Lung (tissue), 12 donors: ENCODE data around the gene LYPD4. TPM values are rescaled to one million over a fixed set of nuclear protein-coding genes. Genes with fewer than 3 reads are reported as not detected.
A peak's percentile ranks its signal among the peaks of the same experiment; 100 is the strongest.

ENCODE experiments used
- ATAC-seq: fragments of 200-7000 bp; cut with Tn5 transposase; one replicate; pipeline ENCODE4 v1.9.1; 2020; ENCODE audit warnings: moderate number of reproducible peaks; ENCODE audit not compliant: insufficient read depth, low FRiP score
- DNase-seq, 3 donors: peaks; one replicate each; pipeline ENCODE4 v3.0.0-alpha.2; 2013 to 2017
- H3K27ac ChIP-seq, 2 donors: one replicate each; pipeline ENCODE4 v1.5.1; 2013; ENCODE audit warnings: mild to moderate bottlenecking in 2 of 2, moderate library complexity in 2 of 2, control low read depth in 1 of 2, inconsistent platforms in 1 of 2, low read depth in 1 of 2, low read length in 1 of 2
- H3K27me3 ChIP-seq, 3 donors: one replicate each; pipeline ENCODE4 v1.5.1; 2013; ENCODE audit warnings: low read length in 2 of 3; ENCODE audit not compliant: control insufficient read depth in 3 of 3, insufficient read depth in 3 of 3
- H3K36me3 ChIP-seq, 4 donors: one replicate each; pipeline ENCODE4 v1.5.1; 2013; ENCODE audit warnings: low read length in 4 of 4, mild to moderate bottlenecking in 1 of 4, moderate library complexity in 1 of 4; ENCODE audit not compliant: control insufficient read depth in 4 of 4, insufficient read depth in 4 of 4
- H3K4me1 ChIP-seq, 5 donors: one replicate each; pipeline ENCODE4 v1.5.1; 2013; ENCODE audit warnings: low read length in 5 of 5, mild to moderate bottlenecking in 2 of 5, moderate library complexity in 1 of 5; ENCODE audit not compliant: control insufficient read depth in 5 of 5, insufficient read depth in 5 of 5
- H3K4me3 ChIP-seq: one replicate; pipeline ENCODE4 v1.5.1; 2013; ENCODE audit warnings: mild to moderate bottlenecking, control low read depth, moderate library complexity
- H3K9ac ChIP-seq, 2 donors: one replicate each; pipeline ENCODE4 v1.5.1; 2013; ENCODE audit warnings: low read length in 2 of 2, control low read depth in 1 of 2; ENCODE audit not compliant: insufficient read depth in 1 of 2
- H3K9me3 ChIP-seq, 4 donors: one replicate each; pipeline ENCODE4 v1.5.1; 2013; ENCODE audit warnings: low read length in 3 of 4, mild to moderate bottlenecking in 1 of 4, moderate library complexity in 1 of 4; ENCODE audit not compliant: control insufficient read depth in 4 of 4, insufficient read depth in 3 of 4
- CTCF ChIP-seq: IDR thresholded peaks from 2 replicates; pipeline ENCODE4 v1.5.1; 2012; ENCODE audit warnings: mild to moderate bottlenecking; ENCODE audit errors: control extremely low read depth, extremely low read depth
- WGBS, 2 donors: extraction: QIAGEN DNeasy Blood & Tissue Kit; methylation state at CpG; one replicate each; pipeline ENCODE4 v1.1.7; 2013; 5-methylcytosine and 5-hydroxymethylcytosine counted together
- polyA plus RNA-seq, 2 donors: library from polyadenylated mRNA; stranded (reverse); fragments of 200-250 nt; gene quantifications; one replicate each; pipeline ENCODE4 v1.2.1, GENCODE V29; 2013
- total RNA-seq, 2 donors: library from RNA; depleted of rRNA in 1 of 2; stranded (reverse); fragments of >200 nt in 1 of 2; gene quantifications; one replicate each; pipeline ENCODE4 v1.2.1, GENCODE V29; 2014 to 2021
- donor health status: control.
- donor health status: control.
- donor health status: Bipolar disorder and iron deficiency.
- donor health status: healthy.
- donor health status: DM: yes; HTN: yes; CAD: no.

Gene LYPD4
- total and polyA plus RNA-seq, 4 donors = not detected

DNA sequence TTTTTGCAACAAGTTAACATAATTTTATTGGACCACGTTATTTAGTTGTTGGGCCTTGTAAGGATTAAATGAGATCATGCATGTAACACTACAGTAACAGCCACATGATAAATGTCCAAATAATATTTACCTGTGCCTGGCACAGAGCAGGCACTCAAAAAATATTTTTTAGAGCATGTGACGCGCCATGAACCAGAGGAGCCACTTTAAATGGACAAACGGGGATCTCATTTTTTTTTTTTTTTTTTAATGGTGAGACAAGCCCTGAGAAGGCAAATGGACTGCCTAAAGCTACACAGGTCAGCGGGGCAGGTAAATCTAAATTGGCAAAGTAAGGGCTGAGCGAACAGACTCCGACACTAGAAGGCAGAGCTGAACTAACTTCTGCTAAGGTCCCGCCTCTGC lies 14.7 kb upstream of the LYPD4 start:
- peak overlapping the region; percentile 71 to 82 for H3K27ac ChIP-seq
- H3K9ac ChIP-seq = peak overlapping the region in 1 of 2 donors; percentile 38
- TF ChIP-seq CTCF = no peak

DNA sequence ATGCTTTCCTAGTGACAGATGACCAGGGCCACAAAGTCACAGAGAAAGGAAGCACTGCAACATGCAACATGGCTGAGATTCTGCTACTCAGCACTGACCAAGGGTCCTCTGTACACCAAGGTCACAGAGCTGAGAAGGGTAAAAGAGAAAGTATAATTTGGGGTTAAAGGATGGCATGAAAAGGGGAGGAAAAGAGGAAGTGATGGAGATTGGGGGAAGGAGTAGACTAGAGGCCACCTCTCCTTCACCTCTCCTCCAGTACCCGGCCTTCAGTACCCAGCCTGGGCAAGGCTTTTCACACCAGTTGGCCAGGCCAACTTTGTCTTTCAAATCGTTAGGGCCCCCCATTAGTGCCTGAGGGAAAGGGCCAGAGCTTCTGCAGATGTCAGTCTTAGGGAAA lies 9.3 kb upstream of the LYPD4 start:
- Histone ChIP-seq H3K9ac (no peak overlapping the region), H3K4me3 (no peak overlapping the region), H3K27ac (no peak overlapping the region), H3K4me1 (no peaks in the 10 kb centered on the region), H3K9me3 (no peaks in the 10 kb centered on the region), H3K27me3 (peaks cover 0 to 6% (median 3%) of the 10 kb centered on the region in 3 donors), H3K36me3 (no peaks in the 10 kb centered on the region)
- WGBS, 2 donors = 59 to 61% methylated on average over 2 of the region's 2 CpGs
- no peak for ATAC-seq
- no peak for DNase-seq
- no peak for TF ChIP-seq CTCF

More for the DNA sequence above, 14.7 kb upstream of the LYPD4 start:
- H3K4me3 ChIP-seq = no peak overlapping the region
- peaks cover 8 to 28% (median 23%) of the 10 kb centered on the region in 4 donors for H3K36me3 ChIP-seq
- no peaks in the 10 kb centered on the region for H3K9me3 ChIP-seq
- no peak for DNase-seq
- ATAC-seq = no peak
- H3K4me1 ChIP-seq = peaks cover 8 to 20% (median 12%) of the 10 kb centered on the region in 5 donors
- no peaks in the 10 kb centered on the region for H3K27me3 ChIP-seq
- 4 to 6% methylated on average over 8 of the region's 8 CpGs for WGBS, 2 donors

DNA sequence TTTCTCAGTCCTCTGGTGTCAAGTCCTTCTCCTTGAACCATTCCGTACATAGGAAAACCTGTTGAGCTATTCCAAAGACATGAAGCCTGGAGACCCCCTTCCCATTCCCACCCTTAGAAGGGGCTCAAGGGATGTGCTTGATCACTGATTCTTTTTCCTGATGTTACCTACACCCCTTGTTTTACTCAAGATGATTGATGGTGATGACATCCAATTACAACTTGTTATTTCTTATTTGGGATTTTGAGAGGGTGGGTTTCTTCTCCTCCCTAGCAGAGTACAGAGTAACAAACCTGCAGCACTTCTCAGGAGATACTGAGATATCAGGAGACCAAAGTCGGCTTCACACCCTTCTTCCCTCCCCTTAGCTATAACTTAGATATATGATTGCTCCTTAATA lies 8.9 kb upstream of the LYPD4 start:
- ATAC-seq = no peak
- H3K36me3 ChIP-seq = no peaks in the 10 kb centered on the region

More for the DNA sequence above, 8.9 kb upstream of the LYPD4 start:
- no peaks in the 10 kb centered on the region for H3K4me1 ChIP-seq
- H3K4me3 ChIP-seq = no peak overlapping the region
- WGBS, 2 donors = 66 to 91% methylated on average over 2 of the region's 2 CpGs
- H3K9ac ChIP-seq = no peak overlapping the region
- no peaks in the 10 kb centered on the region for H3K9me3 ChIP-seq
- no peak overlapping the region for H3K27ac ChIP-seq
- TF ChIP-seq CTCF = no peak
- H3K27me3 ChIP-seq = peaks cover 0 to 6% (median 3%) of the 10 kb centered on the region in 3 donors
- DNase-seq = no peak
